Suprapubic skin (tissue), 4 donors: ENCODE data around the gene DMRT1.

Experiments
- EP300 ChIP-seq: sonication (generic); formaldehyde crosslinking; IDR thresholded peaks from one replicate; pipeline ENCODE4 v1.6.1; 2017; ENCODE audit warnings: antibody characterized with exemption
- POLR2A ChIP-seq, 2 donors: fragments of 450-650 bp; IDR thresholded peaks; one replicate each; pipeline ENCODE4 v1.6.1; 2017; ENCODE audit warnings: antibody characterized with exemption in 2 of 2, mild to moderate bottlenecking in 2 of 2, moderate library complexity in 2 of 2
- POLR2AphosphoS5 ChIP-seq, 3 donors: sonication (generic); formaldehyde crosslinking; IDR thresholded peaks; one replicate each; pipeline ENCODE4 v1.6.1; 2017; ENCODE audit warnings: antibody characterized with exemption in 3 of 3
- TF ChIP-seq, protein P1 (sequence below), 2 donors: fragments of 200-600 bp in 1 of 2; fragments of 450-650 bp in 1 of 2; sonication (generic) in 1 of 2; IDR thresholded peaks; one replicate each; pipeline ENCODE4 v1.5.1; 2016 to 2019; ENCODE audit warnings: antibody characterized with exemption in 2 of 2, mild to moderate bottlenecking in 1 of 2, moderate library complexity in 1 of 2

DNA sequence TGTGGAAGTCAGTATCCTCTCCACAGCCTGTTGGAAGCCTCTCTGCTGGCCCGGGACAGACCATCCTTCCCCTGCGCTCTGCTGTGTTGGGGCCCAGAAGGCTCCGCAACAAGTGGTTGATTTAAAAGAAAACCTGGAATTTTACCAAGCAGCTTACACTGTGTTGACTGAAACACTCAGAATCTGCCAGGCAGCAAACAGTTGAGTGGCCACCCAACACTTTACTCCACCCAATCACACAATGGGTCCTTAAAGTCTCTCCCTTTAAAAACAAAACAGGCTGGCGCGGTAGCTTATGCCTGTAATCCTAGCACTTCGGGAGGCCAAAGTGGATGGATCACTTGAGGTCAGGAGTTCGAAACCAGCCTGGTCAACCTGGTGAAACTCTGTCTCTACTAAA, 107.0 kb downstream of the DMRT1 start:
- TF ChIP-seq, protein P1, sequence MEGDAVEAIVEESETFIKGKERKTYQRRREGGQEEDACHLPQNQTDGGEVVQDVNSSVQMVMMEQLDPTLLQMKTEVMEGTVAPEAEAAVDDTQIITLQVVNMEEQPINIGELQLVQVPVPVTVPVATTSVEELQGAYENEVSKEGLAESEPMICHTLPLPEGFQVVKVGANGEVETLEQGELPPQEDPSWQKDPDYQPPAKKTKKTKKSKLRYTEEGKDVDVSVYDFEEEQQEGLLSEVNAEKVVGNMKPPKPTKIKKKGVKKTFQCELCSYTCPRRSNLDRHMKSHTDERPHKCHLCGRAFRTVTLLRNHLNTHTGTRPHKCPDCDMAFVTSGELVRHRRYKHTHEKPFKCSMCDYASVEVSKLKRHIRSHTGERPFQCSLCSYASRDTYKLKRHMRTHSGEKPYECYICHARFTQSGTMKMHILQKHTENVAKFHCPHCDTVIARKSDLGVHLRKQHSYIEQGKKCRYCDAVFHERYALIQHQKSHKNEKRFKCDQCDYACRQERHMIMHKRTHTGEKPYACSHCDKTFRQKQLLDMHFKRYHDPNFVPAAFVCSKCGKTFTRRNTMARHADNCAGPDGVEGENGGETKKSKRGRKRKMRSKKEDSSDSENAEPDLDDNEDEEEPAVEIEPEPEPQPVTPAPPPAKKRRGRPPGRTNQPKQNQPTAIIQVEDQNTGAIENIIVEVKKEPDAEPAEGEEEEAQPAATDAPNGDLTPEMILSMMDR (IDR thresholded peaks at IDR 0.05): no peak
- TF ChIP-seq EP300 (no peak), POLR2A (IDR thresholded peaks at IDR 0.05) (no peak), POLR2AphosphoS5 (IDR thresholded peaks at IDR 0.05) (no peak)
